ENCODE measurements around the gene CERCAM. TPM values are rescaled to one million over a fixed set of nuclear protein-coding genes. Genes with fewer than 3 reads are reported as not detected.

The CERCAM gene
- total and polyA plus RNA-seq, 2 of the 13 experiments (the other 11 are each of a cell fraction or from before 2014, with no cell fraction given): 9.0 to 17.1 TPM

DNA sequence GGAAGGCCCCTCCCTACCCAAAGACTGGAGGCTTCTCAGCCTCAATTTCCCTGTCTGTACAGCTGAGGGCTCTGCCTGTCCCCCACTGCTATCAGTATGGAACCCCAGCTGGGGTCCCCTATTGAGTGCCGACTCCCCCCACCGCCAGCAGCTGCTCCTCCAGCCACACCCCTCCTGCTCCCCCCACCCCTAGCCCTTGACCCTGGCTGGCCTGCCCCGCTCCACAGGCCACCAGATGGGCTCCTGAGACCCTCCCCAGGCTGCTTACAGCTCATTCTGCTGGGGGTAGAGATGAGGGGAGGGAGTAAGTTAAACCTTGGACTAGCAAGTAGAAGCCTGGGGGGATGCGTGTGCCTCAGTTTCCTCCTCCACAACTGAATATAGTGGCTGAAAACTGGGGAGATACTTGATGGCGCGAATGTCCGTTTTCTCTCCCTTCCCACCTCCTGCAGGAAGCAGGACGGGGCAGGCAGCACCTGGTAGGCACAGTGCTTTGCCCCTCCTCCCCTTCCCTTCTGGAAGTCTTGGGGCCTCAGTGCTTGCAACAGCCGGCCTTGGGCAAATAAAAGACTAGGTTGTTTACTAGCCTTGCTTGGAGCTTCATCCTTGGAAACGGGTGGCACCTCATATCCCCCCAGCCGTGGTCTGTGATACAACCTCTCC lies 30.4 kb upstream of the CERCAM start (continued):
- TF ChIP-seq DNMT1 (CRISPR knock-in tag; IDR thresholded peaks at IDR 0.05) (no peak), ZNF678 (CRISPR knock-in tag; IDR thresholded peaks at IDR 0.05) (no peak), HNRNPL (IDR thresholded peaks at IDR 0.05; ENCODE audit: low read depth, low read length) (no peak)

DNA sequence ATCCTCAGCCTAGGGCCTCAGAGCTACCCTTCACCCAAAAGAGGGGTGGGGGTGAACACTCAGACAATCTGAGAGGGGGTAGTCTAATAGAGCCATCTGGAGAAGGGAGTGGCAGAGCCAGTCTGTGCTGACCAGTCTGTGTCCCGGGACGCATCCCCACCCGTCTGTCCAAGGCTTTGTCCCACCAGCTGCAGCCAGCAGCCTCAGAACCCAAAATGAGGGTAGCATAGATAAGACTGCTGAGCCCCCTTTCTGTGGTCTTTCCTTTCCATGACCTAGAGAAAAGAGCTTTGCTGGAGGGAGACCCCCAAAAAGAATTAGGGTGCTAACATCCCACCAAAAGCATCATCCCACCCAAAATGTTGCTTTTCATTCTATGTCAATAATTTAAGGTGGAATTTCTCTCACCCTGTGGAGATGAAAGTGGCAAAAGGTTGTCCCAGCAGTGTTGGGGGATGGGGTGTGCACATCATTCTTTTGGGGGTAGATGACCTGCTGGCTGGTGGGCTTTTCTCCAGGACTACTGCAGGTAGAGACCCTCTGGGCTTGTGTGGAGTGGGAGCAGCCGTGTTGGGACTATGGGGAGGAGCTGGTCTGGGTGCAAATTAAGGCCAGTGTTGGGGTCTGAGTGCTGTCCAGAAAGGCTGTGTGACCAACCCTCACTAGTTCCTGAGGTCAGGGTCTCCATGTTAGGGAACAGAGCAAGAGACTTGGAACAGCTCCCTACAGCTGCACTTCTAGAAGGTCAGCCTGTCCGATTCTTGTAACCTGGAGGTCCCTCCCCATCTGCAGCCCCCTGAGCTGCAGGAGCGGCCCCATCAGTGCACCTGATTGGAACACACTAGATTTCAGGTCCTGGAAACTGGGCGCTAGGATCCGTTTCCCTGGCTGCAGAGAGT lies 29.6 kb upstream of the CERCAM start:
- Histone ChIP-seq H3K27ac (ENCODE audit: extremely low read length, insufficient read depth, low read length) (no peak overlapping the region), H3K4me3 (replicated peaks in 1 of 3; ENCODE audit: insufficient read depth in 1 of 3, low read depth in 2 of 3, low read length in 3 of 3) (no peak overlapping the region), H3K9ac (ENCODE audit: insufficient read depth, low read depth, low read length) (no peak overlapping the region), H3K79me2 (ENCODE audit: insufficient read depth, low read length) (no peaks in the 10 kb centered on the region), H3K27me3 (ENCODE audit: control insufficient read depth in 1 of 2, insufficient read depth in 2 of 2, low read length in 2 of 2) (no peaks in the 10 kb centered on the region), H3K4me1 (ENCODE audit: insufficient read depth, low read length) (peaks cover 14% of the 10 kb centered on the region), H3K9me3 (ENCODE audit: low read length) (no peaks in the 10 kb centered on the region), H3K36me3 (replicated peaks in 1 of 2; ENCODE audit: control insufficient read depth in 1 of 2, insufficient read depth in 2 of 2, low read length in 2 of 2) (peaks cover 14 to 43% of the 10 kb centered on the region in 2 experiments), H4K20me1 (ENCODE audit: insufficient read depth, low read length) (no peaks in the 10 kb centered on the region), H2AFZ (ENCODE audit: low read length) (no peak overlapping the region), H3K4me2 (ENCODE audit: low read depth, low read length) (no peak overlapping the region)
- intact Hi-C loops (cut with micrococcal nuclease; ENCODE audit: unreplicated experiment) (no loop called here), in situ Hi-C loops (cut with HindIII; ENCODE audit: extremely low pct_ligation_motif_present, low pct_unique_long_range_greater_than_20kb) (no loop called here)
- no peak for DNase-seq (ENCODE audit: low spot score)
- no TSS peak for BruUV-seq (replicated peaks)
- no peak for ATAC-seq
- WGBS (ENCODE audit: low lambda C conversion rate): 92% methylated on average over 4 of the region's 8 CpGs
- no peak for FAIRE-seq
- ChIA-PET CTCF (ENCODE audit: low intra/inter-chr PET ratio, low total read pairs) (no interaction called here), POLR2A (no interaction called here)
- TF ChIP-seq ZFX (CRISPR knock-in tag; IDR thresholded peaks at IDR 0.05; ENCODE audit: low read depth) (no peak), ZNF790 (CRISPR knock-in tag; IDR thresholded peaks at IDR 0.05; ENCODE audit: borderline replicate concordance) (no peak)

DNA sequence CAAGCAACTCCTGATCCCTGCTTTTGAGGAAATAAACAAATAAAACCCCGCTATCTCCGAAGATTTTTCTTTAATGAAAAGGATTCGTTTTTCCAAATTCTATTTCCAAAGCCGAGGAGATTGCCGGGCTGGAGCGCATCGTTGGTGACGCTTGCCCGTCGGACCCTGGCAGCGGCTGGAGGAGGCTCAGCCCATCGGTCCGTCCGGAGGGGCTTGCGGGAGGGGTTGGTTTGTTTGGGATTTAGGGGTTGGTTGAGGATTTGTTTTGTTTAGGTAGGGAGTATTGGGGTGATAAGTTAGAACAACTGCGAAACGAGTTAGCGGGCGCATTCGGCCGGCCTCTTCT lies 28.7 kb upstream of the CERCAM start:
- no peak overlapping the region for H3K4me3 ChIP-seq (replicated peaks in 1 of 3; ENCODE audit: insufficient read depth in 1 of 3, low read depth in 2 of 3, low read length in 3 of 3)
- no peak overlapping the region for H3K27ac ChIP-seq (ENCODE audit: extremely low read length, insufficient read depth, low read length)
- DNase-seq (ENCODE audit: low spot score) (no peak), ATAC-seq (no peak), FAIRE-seq (no peak)
- no TSS peak for BruUV-seq (replicated peaks)
- intact Hi-C loops (cut with micrococcal nuclease; ENCODE audit: unreplicated experiment) (no loop called here), in situ Hi-C loops (cut with HindIII; ENCODE audit: extremely low pct_ligation_motif_present, low pct_unique_long_range_greater_than_20kb) (no loop called here)
- no peaks in the 10 kb centered on the region for H3K9me3 ChIP-seq (ENCODE audit: low read length)
- no peaks in the 10 kb centered on the region for H3K79me2 ChIP-seq (ENCODE audit: insufficient read depth, low read length)
- H2AFZ ChIP-seq (ENCODE audit: low read length): no peak overlapping the region
- H3K27me3 ChIP-seq (ENCODE audit: control insufficient read depth in 1 of 2, insufficient read depth in 2 of 2, low read length in 2 of 2): peaks cover 2% of the 10 kb centered on the region in 2 experiments; a peak in 1 of 5 replicates
- 98% methylated on average over 21 of the region's 21 CpGs for whole genome bisulfite sequencing (ENCODE audit: low lambda C conversion rate)
- no peak overlapping the region for H3K9ac ChIP-seq (ENCODE audit: insufficient read depth, low read depth, low read length)
- H4K20me1 ChIP-seq (ENCODE audit: insufficient read depth, low read length): no peaks in the 10 kb centered on the region
- H3K4me2 ChIP-seq (ENCODE audit: low read depth, low read length): no peak overlapping the region
- POLR2A ChIA-PET: no interaction called here
- TF ChIP-seq ZNF460 (CRISPR knock-in tag; IDR thresholded peaks at IDR 0.05; ENCODE audit: borderline replicate concordance): no peak
- TF ChIP-seq EP300 (IDR thresholded peaks at IDR 0.05; ENCODE audit: low read depth in 2 of 2, low read length in 2 of 2): no peak
- TF ChIP-seq EP300 (CRISPR knock-in tag; IDR thresholded peaks at IDR 0.05; ENCODE audit: borderline replicate concordance): no peak
- no peak for TF ChIP-seq ZNF772 (CRISPR knock-in tag; IDR thresholded peaks at IDR 0.05)
- H3K36me3 ChIP-seq (replicated peaks in 1 of 2; ENCODE audit: control insufficient read depth in 1 of 2, insufficient read depth in 2 of 2, low read length in 2 of 2): peaks cover 14 to 34% of the 10 kb centered on the region in 2 experiments
- CTCF ChIA-PET (ENCODE audit: low intra/inter-chr PET ratio, low total read pairs): no interaction called here
- peaks cover 16% of the 10 kb centered on the region for H3K4me1 ChIP-seq (ENCODE audit: insufficient read depth, low read length)

All from HepG2 (cell line).